Head of caudate nucleus (tissue), 42 donors: ENCODE measurements around the gene SMARCC2.
A peak's percentile ranks its signal among the peaks of the same experiment; 100 is the strongest.
"Not testable (repeated sequence)": the region's sequence is repeated elsewhere in the genome, so short reads cannot be mapped to it uniquely, and the experiment has no call there.

ENCODE experiments used
- DNase-seq, 42 donors: peaks; one replicate each; pipeline versions ENCODE4 v3.0.0 to v3.0.0-alpha.2; 2020 to 2021; ENCODE audit warnings: mixed read lengths in 7 of 42
- intact Hi-C: fragments of 100-400 bp; cut with DNase I; formaldehyde crosslinking; loops from one replicate; pipeline ENCODE4 v1.15.0; 2022

SMARCC2 gene

GRCh38 chr12:56157201-56158028, 31.9 kb downstream of the SMARCC2 start:
- intact Hi-C loops: no loop called here
- DNase-seq: peak; percentile 37 to 86 (median 65)

DNA sequence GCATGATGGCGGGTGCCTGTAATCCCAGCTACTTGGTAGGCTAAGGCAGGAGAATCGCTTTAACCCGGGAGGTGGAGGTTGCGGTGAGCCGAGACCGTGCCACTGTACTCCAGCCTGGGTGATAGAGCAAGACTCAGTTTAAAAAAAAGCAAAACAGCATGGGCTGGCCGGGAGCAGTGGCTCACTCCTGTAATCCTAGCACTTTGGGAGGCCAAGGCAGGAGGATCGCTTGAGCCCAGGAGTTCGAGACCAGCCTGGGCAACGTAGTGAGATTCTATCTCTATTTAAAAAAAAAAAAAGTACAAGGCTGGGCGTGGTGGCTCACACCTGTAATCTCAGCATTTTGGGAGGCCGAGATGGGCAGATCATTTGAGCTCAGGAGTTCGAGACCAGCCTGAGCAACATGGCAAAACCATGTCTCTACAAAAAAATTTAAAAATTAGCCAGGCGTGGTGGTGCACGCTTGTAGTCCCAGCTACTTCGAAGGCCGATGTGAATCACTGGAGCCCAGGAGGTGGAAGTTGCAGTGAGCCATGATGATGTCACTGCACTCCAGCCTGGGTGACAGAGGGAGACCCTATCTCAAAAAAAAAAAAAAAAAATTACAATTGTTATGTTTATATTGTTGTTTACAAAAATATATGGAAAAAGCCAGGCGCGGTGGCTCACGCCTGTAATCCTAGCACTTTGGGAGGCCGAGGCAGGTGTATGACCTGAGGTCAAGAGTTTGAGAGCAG, 32.7 kb downstream of the SMARCC2 start:
- intact Hi-C loops, DNase-seq: not testable (repeated sequence)

DNA sequence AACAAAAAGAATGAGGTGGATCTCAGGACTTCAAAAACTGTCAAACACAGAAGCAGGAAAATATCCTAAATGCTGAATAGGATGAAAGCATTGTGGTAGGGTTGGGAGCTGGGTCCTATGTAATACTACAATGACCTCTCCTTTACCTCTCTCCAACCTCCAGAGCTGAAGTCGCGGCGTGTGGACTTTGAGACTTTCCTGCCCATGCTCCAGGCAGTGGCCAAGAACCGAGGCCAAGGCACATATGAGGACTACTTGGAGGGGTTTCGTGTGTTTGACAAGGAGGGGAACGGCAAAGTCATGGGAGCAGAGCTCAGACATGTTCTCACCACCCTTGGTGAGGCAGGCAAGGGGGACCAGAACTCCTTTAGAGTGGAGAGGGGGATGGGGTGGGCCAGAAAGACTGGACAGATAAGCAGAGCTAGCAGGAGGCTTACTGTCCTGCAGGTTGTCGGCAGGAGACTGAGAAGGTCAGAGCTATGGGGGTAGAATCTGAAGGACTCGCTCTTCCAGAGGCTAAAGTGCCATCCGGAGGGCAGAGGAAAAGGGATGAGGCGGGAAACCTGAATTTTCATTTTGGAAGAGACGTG, 33.9 kb downstream of the SMARCC2 start:
- no peak for DNase-seq
- intact Hi-C loops: no loop called here

DNA sequence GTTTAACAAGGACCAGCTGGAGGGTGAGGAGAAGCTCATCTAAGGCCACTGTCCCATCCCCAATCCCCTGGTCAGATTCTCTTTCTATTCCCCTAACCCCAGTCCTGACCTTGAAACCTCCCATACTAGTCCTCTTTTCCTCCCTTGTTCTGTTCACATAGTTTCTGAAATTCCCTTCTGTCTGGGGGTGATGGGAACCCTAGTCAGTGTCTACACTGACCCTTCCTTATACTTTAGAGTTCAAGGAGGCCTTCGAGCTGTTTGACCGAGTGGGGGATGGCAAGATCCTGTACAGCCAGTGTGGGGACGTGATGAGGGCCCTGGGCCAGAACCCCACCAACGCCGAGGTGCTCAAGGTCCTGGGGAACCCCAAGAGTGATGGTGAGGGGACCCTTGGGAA, 34.5 kb downstream of the SMARCC2 start:
- DNase-seq: no peak
- intact Hi-C loops: loop anchor here (5.0 kb wide), 1 partner anchor 38 kb away; the partner anchor contains the start of genes RPL41 and ZC3H10

- DNase-seq: no peak
- intact Hi-C loops: loop anchor here (5.0 kb wide), 1 partner anchor 37 kb away; the partner anchor contains the start of genes RPL41 and ZC3H10
Measured at GRCh38 chr12:56154246-56154771, 35.0 kb downstream of the SMARCC2 start.

- DNase-seq: no peak
- intact Hi-C loops: loop anchor here (5.0 kb wide), 1 partner anchor 36 kb away; the partner anchor contains the start of genes RPL41 and ZC3H10
Measured at GRCh38 chr12:56153678-56154065, 35.6 kb downstream of the SMARCC2 start.

- intact Hi-C loops: loop anchor here (5.0 kb wide), 1 partner anchor 36 kb away; the partner anchor contains the start of genes RPL41 and ZC3H10
- DNase-seq: peak in 4 of 42 donors; percentile 20 to 39 (median 34)
Measured at GRCh38 chr12:56152756-56153677, 36.3 kb downstream of the SMARCC2 start.

GRCh38 chr12:56152132-56152755, 37.0 kb downstream of the SMARCC2 start, which contains the start of gene MYL6B:
MYL6B (plus strand) TSS chr12:56152587; CDS start chr12:56153919, 1,332 bp downstream.
- intact Hi-C loops: loop anchor here (5.0 kb wide), 1 partner anchor 35 kb away; the partner anchor contains the start of genes RPL41 and ZC3H10
- peak; percentile 87 to 98 (median 94) for DNase-seq

GRCh38 chr12:56151672-56152131, 37.6 kb downstream of the SMARCC2 start:
- DNase-seq: peak in 41 of 42 donors; percentile 15 to 74 (median 52)
- intact Hi-C loops: loop anchor here (5.0 kb wide), 1 partner anchor 34 kb away; the partner anchor contains the start of genes RPL41 and ZC3H10

DNA sequence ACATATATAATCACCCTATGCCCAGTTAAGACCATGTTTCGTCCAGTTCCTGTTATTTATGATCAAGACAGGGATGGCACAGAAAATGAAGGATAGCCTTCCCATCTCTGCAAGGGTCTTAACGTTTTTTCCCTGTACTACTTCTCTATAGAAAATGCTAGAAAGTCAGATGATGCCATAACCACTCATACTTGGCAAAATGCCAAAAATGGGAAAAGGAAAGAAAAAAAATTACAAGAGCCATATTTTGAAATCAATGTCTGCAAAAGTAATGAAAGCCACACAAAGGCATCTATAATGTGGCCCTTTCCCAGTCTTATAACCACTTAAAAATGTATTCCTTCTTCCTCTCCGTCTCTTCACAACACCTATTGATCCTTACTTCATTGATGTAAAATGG, 38.7 kb downstream of the SMARCC2 start:
- intact Hi-C loops: loop anchor here (5.0 kb wide), 1 partner anchor 33 kb away; the partner anchor contains the start of genes RPL41 and ZC3H10
- no peak for DNase-seq

- DNase-seq: no peak
- intact Hi-C loops: no loop called here
Measured at GRCh38 chr12:56146492-56147460, 42.5 kb downstream of the SMARCC2 start.

DNA sequence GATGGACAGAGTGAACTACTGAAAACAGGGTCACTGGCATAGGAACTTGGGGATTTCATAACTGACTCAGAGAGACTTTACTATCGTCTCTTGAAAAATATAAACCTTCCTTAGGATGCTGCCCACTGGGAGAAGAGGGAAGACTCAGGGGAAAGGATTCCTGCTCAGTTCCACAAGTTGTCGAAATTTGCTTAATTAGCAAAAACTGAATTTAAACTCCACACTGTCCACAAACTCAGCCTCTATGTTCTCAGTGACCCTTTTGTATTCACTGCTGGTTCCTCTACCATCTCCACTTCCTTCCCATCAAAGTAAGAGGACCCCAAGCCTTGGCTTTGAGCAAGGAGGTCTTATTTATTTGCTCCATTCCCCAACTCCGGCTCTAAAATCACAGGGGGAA, 44.1 kb downstream of the SMARCC2 start:
- intact Hi-C loops: no loop called here

DNA sequence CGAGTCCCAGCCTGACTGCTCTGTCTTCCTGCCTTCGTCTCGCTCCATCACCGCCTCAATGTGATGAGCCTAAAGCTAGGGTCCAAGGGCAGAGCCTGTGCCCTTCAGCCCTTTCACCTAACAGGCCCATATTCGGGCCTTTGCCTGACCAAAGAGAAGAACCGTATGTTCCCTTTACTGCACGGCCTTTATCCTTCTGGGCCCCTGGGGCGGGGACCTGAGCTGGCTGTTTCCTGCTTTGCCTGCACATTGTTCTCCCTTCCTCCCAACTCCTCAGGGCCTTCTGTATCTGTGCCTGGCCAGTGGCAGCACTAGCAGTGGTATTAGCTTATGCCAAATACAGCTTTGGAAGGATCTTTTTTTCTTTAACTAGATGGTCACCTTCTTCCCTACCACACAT, 45.4 kb downstream of the SMARCC2 start:
- DNase-seq: no peak
- intact Hi-C loops: no loop called here

More for the DNA sequence above, 44.1 kb downstream of the SMARCC2 start:
- no peak for DNase-seq

DNA sequence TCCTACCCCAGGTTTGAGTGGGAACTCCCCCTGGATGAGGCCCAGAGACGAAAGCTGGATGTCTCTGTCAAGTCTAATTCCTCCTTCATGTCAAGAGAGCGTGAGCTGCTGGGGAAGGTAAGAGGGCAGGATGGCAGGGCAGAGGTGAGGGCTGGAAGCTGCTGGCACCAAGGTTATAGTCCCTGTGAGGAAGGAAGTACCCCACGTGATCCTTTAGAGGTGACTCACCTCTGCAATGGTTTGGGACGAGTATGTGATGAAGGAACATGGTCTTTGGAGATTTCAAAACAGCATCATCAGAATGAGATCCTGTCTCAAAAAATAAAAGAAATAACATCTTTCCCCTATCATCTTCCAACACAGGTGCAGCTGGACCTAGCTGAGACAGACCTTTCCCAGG, 46.1 kb downstream of the SMARCC2 start:
- intact Hi-C loops: no loop called here
- no peak for DNase-seq

- DNase-seq: no peak
- intact Hi-C loops: no loop called here
Measured at GRCh38 chr12:56141946-56142784, 47.1 kb downstream of the SMARCC2 start.
